Stimulated activated CD8-positive, alpha-beta memory T cell treated with anti-CD3 and anti-CD28 coated beads, Interleukin-12 subunit alpha, Interleukin-12 subunit beta, amount 100 ng/mL, for 1 hour (primary cell): ENCODE data around the gene TERF2IP.

ENCODE experiments used
- DNase-seq: peaks from one replicate; pipeline ENCODE4 v3.0.0-alpha.2; 2020; ENCODE audit warnings: low read depth

TERF2IP gene

DNA sequence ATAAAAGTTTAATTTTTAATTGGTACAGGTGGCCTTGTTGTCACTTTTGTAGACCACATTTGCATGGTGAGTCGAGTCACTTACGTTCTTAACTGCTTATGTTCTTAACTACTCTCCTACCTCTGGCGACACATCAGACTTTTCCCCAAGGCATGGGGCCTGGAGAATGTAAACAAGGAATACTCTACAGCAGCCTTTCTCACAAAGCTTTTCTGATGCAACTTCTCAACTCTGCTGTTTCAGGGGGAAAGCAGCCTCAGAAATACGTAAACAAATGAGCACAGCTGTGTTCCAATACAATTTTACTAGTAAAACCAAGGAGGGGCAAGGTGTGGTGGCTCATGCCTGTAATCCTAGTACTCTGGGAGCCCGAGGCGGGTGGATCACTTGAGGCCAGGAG is 7.0 kb upstream of the TERF2IP start:
- DNase-seq = no peak

DNA sequence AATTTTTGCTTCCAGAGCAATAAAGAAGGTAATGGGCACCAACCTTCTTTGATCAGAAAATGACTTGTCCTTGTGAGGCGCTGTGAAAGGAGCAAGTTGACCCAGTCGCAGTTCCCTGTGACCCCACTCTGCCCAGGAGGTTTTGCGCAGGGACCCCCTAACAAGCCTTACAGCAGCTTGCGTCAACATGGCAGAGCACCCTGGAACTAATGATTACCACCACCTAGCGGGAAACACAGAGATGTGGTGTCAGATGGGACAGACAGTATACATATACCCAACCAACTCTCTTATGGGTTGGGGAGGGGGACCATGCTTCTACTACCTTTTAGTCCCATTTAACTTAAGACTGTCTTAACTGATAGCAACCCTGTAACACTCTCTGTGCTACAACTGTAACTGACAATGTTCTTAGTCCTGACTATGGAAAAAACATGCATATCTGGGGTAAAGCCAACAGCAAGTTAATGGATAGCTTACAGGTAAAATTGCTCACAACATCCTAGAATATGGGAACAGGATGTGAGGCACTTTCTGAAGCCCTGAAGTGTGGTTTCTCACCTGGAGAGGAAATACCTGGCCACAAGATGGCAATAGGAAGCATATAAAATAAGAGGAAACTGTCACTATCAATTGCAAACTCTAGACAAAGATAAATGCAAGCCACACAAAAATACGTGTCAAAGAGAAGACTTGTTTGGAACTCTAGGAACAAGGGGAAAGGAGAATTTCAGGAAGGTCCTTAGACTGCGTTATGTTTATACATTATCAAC is 3.1 kb upstream of the TERF2IP start:
- DNase-seq = no peak

GRCh38 chr16:75647112-75647491 is 471 bp upstream of the TERF2IP start:
- no peak for DNase-seq

DNA sequence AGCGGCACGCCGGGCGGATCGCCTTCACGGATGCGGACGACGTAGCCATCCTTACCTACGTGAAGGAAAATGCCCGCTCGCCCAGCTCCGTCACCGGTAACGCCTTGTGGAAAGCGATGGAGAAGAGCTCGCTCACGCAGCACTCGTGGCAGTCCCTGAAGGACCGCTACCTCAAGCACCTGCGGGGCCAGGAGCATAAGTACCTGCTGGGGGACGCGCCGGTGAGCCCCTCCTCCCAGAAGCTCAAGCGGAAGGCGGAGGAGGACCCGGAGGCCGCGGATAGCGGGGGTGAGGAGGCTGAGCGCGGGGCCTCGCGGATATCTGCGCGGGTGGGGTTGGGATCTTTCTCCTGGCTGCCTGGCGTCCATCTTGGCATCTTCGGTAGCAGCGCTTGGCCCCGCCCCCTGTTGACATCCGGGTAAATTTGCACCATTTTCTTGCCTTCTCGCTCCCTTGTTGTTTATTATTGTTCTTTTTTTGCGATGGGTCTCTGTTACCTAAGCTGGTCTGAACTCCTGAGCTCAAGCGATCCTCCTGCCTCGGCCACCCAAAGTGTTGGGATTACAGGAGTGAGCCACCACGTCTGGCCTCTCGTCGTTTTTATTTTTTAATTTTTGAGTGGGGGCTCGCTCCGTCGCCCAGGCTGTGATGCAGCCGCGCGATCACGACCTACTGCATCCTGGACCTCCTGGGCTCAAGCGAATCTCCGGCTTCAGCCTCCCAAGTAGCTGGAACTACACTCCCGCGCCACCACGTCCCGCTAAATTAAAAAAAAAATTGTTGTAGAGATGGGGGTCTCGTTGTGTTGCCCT is 898 bp downstream of the TERF2IP start:
- DNase-seq = peak; percentile 78

GRCh38 chr16:75653922-75654321 is 6.3 kb downstream of the TERF2IP start:
- DNase-seq = no peak

DNA sequence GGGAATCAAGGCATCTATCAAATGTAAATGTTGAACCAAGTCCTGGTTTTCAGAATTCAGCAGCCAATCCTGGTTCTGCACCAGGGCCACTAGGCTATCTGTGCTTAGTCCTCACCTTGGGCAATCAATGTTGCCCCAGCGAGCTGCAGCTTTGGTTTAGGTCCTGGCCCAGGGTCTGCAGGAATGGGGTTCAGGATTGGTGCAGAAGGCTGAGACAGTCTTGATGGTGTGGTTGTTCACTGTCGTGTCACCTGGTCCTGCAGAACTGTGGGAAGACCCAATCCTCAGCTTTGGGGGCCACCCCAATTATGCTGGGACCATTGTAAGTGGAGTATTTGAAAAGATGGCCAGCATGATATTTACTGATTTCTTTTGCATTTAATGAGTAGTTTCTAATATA is 10.6 kb downstream of the TERF2IP start:
- no peak for DNase-seq

GRCh38 chr16:75660321-75660720 is 12.7 kb downstream of the TERF2IP start:
- no peak for DNase-seq

- DNase-seq = no peak
Observed at GRCh38 chr16:75660726-75661302, 13.2 kb downstream of the TERF2IP start.

GRCh38 chr16:75667503-75667902 is 19.9 kb downstream of the TERF2IP start:
- no peak for DNase-seq

- DNase-seq = no peak
Observed at GRCh38 chr16:75676909-75677308, 29.3 kb downstream of the TERF2IP start, which contains the start of gene CPHXL2. TSS of gene CPHXL2 (minus strand) at chr16:75677009. CDS start at chr16:75676999, 10 bp downstream.

GRCh38 chr16:75679366-75679765 is 31.8 kb downstream of the TERF2IP start:
- no peak for DNase-seq

GRCh38 chr16:75682308-75682707 is 34.7 kb downstream of the TERF2IP start:
- no peak for DNase-seq

DNA sequence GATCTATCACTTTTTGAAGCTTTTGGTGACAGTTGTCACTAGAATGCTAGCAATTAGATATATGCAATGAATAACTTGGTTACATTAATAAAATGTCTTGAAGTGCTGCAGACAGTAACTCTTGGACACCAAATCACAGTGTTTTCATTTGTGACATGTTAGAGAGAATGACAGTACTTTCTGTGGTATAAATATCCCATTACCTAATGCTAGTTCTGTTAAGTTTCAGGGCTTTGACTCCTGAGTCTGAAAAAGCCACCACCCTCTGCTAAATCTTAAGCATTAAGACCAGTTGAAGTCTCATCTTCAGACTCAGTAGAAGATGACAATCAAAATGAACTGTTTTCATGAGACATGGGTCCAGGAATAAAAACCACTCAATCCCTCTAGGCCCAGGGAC is 39.8 kb downstream of the TERF2IP start:
- no peak for DNase-seq

DNA sequence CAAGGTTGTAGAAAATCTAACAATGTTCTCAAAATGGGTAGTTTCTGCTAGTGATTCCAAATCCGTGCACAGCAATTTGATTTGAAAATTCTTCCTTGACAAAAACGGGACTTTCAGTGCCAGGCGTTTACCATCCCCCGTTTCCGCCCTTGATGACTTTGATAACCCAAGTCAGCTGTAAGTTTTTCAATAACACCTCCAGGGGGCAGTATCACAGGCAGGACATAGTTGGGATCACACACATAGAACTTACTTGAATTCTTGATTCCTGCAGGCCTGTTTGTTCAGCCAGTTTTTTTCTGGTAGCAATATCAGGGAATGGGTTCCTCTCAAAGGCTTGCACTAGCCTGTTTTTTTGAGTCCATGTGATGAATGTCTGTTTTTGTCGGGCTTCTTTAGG is 48.1 kb downstream of the TERF2IP start:
- DNase-seq = no peak

DNA sequence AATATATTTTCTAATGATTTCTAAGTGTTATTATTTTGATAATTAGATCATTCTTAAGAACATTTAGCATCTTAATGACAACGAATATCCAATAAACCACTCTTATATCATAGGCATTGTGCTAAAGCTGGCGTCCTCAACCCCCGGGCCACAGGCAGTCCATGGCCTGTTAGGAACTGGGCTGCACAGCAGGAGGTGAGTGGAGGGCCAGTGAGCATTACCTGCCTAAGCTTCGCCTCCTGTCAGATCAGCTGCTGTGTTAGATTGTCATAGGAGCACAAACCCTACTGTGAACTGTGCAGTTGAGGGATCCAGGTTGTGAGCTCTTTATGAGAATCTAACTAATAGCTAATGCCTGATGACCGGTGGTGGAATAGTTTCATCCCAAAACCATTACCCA is 50.0 kb downstream of the TERF2IP start:
- DNase-seq = no peak

DNA sequence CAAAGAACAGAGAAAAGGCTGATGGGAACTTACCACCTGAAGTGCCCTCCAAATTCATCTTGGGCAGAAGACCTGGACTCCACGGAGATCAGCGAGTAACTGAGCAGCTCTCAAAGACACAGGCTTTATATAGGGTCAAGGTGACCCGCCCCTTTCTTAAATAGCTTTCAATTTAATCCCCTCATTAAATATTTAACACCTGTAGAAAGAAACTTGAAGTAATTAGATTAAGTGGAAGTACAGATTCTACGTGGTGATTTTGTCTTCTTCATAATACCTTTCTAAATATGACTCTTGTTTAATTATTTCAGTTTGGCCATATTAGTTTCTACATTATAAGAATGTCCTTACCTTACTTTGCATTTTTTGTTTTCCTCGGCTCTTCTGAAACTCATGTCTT is 53.8 kb downstream of the TERF2IP start, which contains the start of gene DUXB:
TSS of gene DUXB (minus strand) at position 101 of the 400 bp plus-strand sequence. CDS start at position 58, 43 bp downstream.
- no peak for DNase-seq

DNA sequence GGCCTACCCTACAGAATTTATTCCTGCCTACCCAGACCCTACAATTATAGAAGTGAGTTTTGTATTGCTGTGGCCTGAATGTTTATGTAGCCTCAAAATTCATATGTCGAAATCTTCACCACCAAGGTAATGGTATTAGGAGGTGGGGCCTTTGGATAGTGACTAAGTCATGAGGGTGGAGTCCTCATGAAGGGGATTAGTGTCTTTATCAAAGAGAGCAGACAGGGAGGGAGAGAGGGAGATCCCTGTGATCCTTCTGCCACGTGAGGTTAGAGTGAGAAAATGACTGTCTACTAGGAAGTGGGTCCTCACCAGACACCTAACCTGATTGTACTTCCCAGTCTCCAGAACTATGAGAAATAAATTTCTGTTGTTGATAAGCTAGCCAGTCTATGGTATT is 54.7 kb downstream of the TERF2IP start:
- no peak for DNase-seq

GRCh38 chr16:75703306-75703705 is 55.7 kb downstream of the TERF2IP start:
- DNase-seq = no peak
